ENCODE measurements around the gene ENDOU. TPM values are rescaled to one million over a fixed set of nuclear protein-coding genes. Genes with fewer than 3 reads are reported as not detected.

Gene ENDOU
- total RNA-seq (under 1 TPM in 3 of 7 donors, not detected in 4; 0.32 to 0.92 (median 0.70) TPM), polyA plus RNA-seq (under 1 TPM; 0.05 to 0.16 (median 0.13) TPM)
- long read RNA-seq, donor 1, partial matches to known transcripts, result 0 of 1 reads
- long read RNA-seq, donor 1, other reads (novel, unspliced or antisense), result 0 of 1 reads
- long read RNA-seq, donor 2, result 0 reads

- intact Hi-C loops (cut with DNase I; ENCODE audit: low total_unique reads), result no loop called here
- DNase-seq, result no peak
- 73 to 94% (median 91%) methylated on average over 6 to 8 of the region's 8 CpGs for WGBS, 5 donors
- Histone ChIP-seq H3K4me3 (no peak within 1 kb of the TSS), H3K36me3 (peaks cover 0 to 34% (median 9%) of the 10 kb centered on the region in 6 donors), H3K9me3 (no peaks in the 10 kb centered on the region), H3K27ac (no peak within 1 kb of the TSS), H3K4me1 (peaks cover 0 to 24% (median 4%) of the 10 kb centered on the region in 6 donors), H3K27me3 (replicated peaks in 1 of 7) (no peaks in the 10 kb centered on the region)
- TF ChIP-seq CTCF (IDR thresholded peaks at IDR 0.05 in 8 of 11, conservative IDR thresholded peaks at IDR 0.05 in 3 of 11), result no peak
- TF ChIP-seq POLR2A (IDR thresholded peaks at IDR 0.05), result no peak
- no peak for TF ChIP-seq POLR2AphosphoS5 (IDR thresholded peaks at IDR 0.05)
These were observed at the start of gene ENDOU for GRCh38 chr12:47725091-47725772. Gene ENDOU (minus strand): TSS chr12:47725490. CDS start chr12:47725413, 77 bp downstream.

- TF ChIP-seq CTCF (IDR thresholded peaks at IDR 0.05 in 8 of 11, conservative IDR thresholded peaks at IDR 0.05 in 3 of 11) (no peak), POLR2A (IDR thresholded peaks at IDR 0.05) (no peak), POLR2AphosphoS5 (IDR thresholded peaks at IDR 0.05) (no peak)
- no peaks in the 10 kb centered on the region for H3K36me3 ChIP-seq
- H3K27ac ChIP-seq, result peak overlapping the region in 7 of 8 donors; percentile 30 to 93 (median 90)
- no peak for DNase-seq
- WGBS, 5 donors, result 85 to 91% (median 88%) methylated on average over 7 of the region's 7 CpGs
- intact Hi-C loops (cut with DNase I; ENCODE audit: low total_unique reads), result no loop called here
- peaks cover 28 to 87% (median 74%) of the 10 kb centered on the region in 6 donors for H3K4me1 ChIP-seq
- no peaks in the 10 kb centered on the region for H3K27me3 ChIP-seq (replicated peaks in 1 of 7)
- H3K4me3 ChIP-seq, result peak overlapping the region in 2 of 8 donors; percentile 97 to 98
- no peaks in the 10 kb centered on the region for H3K9me3 ChIP-seq
These were observed 49.4 kb upstream of the ENDOU start for GRCh38 chr12:47774663-47775062.

GRCh38 chr12:47773858-47774580, 48.7 kb upstream of the ENDOU start:
- WGBS, 5 donors, result 51 to 62% (median 56%) methylated on average over 14 of the region's 14 CpGs
- Histone ChIP-seq H3K36me3 (no peaks in the 10 kb centered on the region), H3K4me1 (peaks cover 23 to 81% (median 68%) of the 10 kb centered on the region in 6 donors)

More at GRCh38 chr12:47773858-47774580, 48.7 kb upstream of the ENDOU start:
- Histone ChIP-seq H3K4me3 (peak overlapping the region; percentile 69 to 98 (median 86)), H3K27me3 (replicated peaks in 1 of 7) (no peaks in the 10 kb centered on the region), H3K9me3 (no peaks in the 10 kb centered on the region), H3K27ac (peak overlapping the region in 7 of 8 donors; percentile 77 to 93 (median 90))
- peak; percentile 77 for DNase-seq
- no peak for TF ChIP-seq CTCF (IDR thresholded peaks at IDR 0.05 in 8 of 11, conservative IDR thresholded peaks at IDR 0.05 in 3 of 11)
- intact Hi-C loops (cut with DNase I; ENCODE audit: low total_unique reads), result no loop called here
